Heart left ventricle (tissue), 13 donors: ENCODE results near the gene RHOH.

Experiments used
- CTCF ChIP-seq, 12 donors: fragments of 200-600 bp; sonication (generic) in 4 of 12; IDR thresholded peaks; one replicate each; pipeline versions ENCODE4 v1.5.0 to v1.8.0; 2018 to 2022; ENCODE audit warnings: antibody characterized with exemption in 12 of 12, mild to moderate bottlenecking in 5 of 12
- POLR2A ChIP-seq, 2 donors: fragments of 450-650 bp; IDR thresholded peaks; one replicate each; pipeline ENCODE4 v1.6.1; 2017; ENCODE audit warnings: antibody characterized with exemption in 2 of 2, mild to moderate bottlenecking in 2 of 2, moderate library complexity in 2 of 2
- donor health status: ischemic (EF 13 %, LVEDD 7.1; RV severe dilation, severe dysfunction).
- donor health status: DM: no; HTN: yes; CAD: no.
- donor health status: DM: no; HTN: no; CAD: no.
- donor health status: ischemic (EF 25% LVEDD 6.9; RV normal size, moderate dysfunction).
- donor health status: ischemic (EF 25% LVEDD 5.7; RV mildly dilated, moderate dysfunction).
- donor health status: ischemic (EF 35%, LVEDD 5.7; RV mildly dilated, moderate dysfunction).
- donor health status: nonischemic (EF 11% LVEDD 7.7; RV severe dilation, severe dysfunction).
- donor health status: DM: yes; HTN: yes; CAD: no.
- donor health status: PGD.
- donor health status: ischemic (EF 29% LVEDD 5.4; RV normal size, mild dysfunction).
- donor health status: nonischemic (EF 23%, LVEDD 6.1; RV moderate dilation, normal function).

- TF ChIP-seq POLR2A (IDR thresholded peaks at IDR 0.05), result no peak
- no peak for TF ChIP-seq CTCF (IDR thresholded peaks at IDR 0.05)
These were observed 67.7 kb downstream of the RHOH start for GRCh38 chr4:40264497-40264896.
